ENCODE measurements around the gene ZCWPW1. TPM values are rescaled to one million over a fixed set of nuclear protein-coding genes. Genes with fewer than 3 reads are reported as not detected.
A peak's percentile ranks its signal among the peaks of the same experiment; 100 is the strongest.
"Not testable (repeated sequence)": the region's sequence is repeated elsewhere in the genome, so short reads cannot be mapped to it uniquely, and the experiment has no call there.

The ZCWPW1 gene
- total RNA-seq, 2 donors from 2014 or later = 2.9 to 3.5 TPM

DNA sequence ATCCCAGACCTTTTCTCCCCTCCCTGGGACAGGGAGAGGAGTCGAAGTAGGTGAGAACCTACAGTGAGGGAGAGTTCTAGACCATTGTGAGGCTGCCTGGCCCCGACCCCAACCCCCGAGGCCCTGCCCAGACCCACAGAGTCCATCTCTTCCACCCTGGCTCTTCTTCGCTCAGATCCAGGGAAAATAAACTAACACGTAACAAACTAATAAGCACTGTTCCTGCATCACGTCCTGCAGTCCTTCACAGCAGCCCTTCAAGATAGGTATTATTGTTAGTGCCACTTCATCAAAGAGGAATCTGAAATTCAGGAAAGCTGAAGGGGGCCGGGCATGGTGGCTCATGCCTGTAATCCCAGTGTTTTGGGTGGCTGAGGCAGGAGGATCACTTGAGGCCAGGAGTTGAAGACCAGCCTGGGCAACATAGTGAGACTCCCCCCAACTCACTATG, 35.7 kb upstream of the ZCWPW1 start, which contains the start of gene SPACDR:
Gene SPACDR (minus strand): TSS at position 51 of the 451 bp plus-strand sequence. CDS start 235 bp downstream, outside the sequence.
- DNase-seq (ENCODE audit: low spot score) = no peak
- intact Hi-C loops (cut with DNase I) = loop anchor here in 1 of 2 donors (5.0 kb wide), 1 partner anchor 93 kb away; no protein-coding TSS in a partner anchor

DNA sequence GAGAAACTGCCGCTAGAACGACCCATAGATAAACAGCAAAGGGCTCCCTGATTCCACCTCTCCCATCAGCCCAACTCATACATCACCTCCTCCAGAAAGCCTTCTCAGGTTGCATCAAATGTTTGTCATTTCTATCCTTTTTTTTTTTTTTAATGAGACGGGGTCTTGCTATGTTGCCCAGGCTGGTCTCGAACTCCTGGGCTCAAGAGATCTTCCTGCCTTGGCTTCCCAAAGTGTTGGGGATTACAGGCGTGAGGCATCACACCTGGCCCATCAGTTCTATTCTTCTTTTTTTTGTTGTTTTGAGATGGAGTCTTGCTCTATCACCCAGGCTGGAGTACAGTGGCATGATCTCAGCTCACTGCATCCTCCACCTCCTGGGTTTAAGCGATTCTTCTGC, 28.5 kb upstream of the ZCWPW1 start:
- intact Hi-C loops (cut with DNase I) = no loop called here
- DNase-seq (ENCODE audit: low spot score) = no peak

DNA sequence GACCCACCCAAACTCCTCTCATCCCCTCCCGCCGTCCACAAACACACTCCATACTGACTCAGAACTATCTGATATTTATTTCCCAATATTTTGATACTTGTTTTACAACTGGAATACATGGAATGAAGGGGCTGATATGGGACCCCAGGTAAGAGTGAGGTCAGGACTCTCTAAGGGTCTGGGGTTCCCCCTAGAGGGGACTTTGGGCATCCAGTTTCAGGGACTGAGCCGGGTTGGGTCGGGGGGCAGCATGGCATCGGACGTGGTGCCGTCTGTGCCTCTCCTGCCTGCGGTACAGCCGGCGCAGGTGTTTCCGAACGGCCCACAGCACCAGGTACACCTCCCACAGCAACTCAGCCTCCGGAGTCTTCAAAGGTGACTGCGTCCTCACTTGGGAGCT, 28.1 kb upstream of the ZCWPW1 start:
- DNase-seq (ENCODE audit: low spot score) = no peak
- intact Hi-C loops (cut with DNase I) = no loop called here

DNA sequence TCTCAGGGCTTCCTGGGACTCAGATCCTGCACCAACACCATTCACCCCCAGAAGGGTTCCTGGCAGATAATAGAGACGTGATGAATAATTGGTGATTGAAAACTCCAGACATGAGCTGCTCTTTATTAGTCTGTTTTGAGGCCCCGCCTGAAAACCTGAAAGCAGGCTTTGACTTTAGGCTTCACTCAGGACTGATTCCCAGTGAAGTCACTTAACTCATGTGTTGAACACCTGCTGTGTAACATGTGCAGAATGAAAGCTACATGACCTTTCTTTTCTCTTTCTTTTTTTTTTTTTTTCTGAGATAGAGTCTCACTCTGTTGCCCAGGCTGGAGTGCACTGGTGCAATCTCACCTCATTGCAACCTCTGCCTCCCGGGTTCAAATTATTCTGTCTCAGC, 26.7 kb upstream of the ZCWPW1 start:
- intact Hi-C loops (cut with DNase I) = no loop called here
- no peak for DNase-seq (ENCODE audit: low spot score)

DNA sequence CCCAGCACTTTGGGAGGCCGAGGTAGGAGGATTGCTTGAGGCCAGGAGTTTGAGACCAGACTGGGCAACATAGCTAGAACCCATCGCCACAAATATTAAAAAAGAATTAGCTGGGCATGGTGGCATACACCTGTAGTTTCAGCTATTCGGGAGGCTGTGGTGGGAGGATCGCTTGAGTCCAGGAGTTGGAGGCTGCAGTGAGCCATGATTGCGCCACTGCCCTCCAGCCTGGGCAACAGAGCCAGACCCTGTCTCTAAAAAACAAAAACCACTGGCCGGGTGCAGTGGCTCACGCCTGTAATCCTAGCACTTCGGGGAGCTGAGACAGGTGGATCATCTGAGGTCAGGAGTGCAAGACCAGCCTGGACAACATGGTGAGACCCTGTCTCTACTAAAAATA, 25.4 kb upstream of the ZCWPW1 start:
- intact Hi-C loops (cut with DNase I) = loop anchor here in 1 of 2 donors (2.0 kb wide), 1 partner anchor 57 kb away; no protein-coding TSS in a partner anchor
- not testable (repeated sequence) for DNase-seq (ENCODE audit: low spot score)

DNA sequence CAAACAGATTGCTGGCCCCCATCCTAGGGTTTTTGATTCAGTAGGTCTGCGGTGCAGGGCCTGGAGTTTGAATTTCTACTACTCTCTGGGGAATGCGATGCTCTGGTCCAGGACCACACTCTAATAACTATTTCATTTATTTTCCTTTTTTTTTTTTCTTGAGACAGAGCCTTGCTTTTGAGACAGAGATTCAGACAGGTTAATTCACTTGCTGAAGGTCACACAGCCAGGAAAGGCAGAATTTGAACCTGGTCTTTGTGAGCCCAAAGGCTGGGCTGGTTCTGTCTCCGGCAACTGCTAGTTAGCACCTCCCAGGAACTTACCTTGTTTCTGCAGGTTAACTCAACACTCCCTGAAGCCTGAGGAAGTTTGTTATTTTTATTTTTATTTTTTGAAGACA, 24.0 kb upstream of the ZCWPW1 start:
- no peak for DNase-seq (ENCODE audit: low spot score)
- intact Hi-C loops (cut with DNase I) = loop anchor here in 1 of 2 donors (2.0 kb wide), 1 partner anchor 56 kb away; no protein-coding TSS in a partner anchor

DNA sequence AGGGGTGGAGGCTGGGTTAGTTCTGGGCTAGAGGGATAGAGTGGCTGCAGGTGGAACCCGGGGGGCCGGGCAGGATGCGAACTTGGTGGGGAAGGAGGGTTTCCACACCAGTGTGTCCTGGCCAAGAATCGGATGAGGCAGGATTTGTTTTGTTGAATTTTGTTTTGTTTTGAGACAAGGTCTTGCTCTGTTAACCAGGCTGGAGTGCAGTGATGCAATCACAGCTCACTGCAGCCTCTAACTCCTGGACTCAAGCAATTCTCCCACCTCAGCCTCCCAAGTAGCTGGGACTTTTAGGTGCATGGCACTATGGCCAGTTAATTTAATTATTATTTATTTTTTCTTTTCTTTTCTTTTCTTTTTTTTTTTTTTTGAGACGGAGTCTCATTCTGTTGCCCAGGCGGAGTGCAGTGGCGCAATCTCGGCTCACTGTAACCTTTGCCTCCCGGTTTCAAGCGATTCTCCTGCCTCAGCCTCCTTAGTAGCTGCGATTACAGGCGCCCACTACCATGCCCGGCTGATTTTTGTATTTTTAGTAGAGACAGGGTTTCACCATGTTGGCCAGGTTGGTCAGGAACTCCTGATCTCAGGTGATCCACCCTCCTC, 20.8 kb upstream of the ZCWPW1 start:
- DNase-seq (ENCODE audit: low spot score) = no peak
- intact Hi-C loops (cut with DNase I) = no loop called here

DNA sequence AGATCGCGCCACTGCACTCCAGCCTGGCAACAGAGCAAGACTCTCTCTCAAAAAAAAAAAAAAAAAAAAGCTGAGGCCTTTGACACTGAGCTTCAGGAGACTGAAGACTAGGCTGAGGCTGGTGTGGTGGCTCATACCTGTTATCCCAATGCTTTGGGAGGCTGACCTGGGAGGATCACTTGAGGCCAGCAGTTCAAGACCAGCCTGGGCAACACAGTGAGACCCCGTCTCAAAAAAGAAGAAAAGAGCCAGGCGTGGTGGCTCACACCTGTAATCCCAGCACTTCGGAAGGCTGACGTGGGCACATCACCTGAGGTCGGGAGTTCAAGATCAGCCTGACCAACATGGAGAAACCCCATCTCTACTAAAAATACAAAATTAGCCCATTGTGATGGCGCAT, 18.9 kb upstream of the ZCWPW1 start:
- intact Hi-C loops (cut with DNase I); DNase-seq (ENCODE audit: low spot score): not testable (repeated sequence)

DNA sequence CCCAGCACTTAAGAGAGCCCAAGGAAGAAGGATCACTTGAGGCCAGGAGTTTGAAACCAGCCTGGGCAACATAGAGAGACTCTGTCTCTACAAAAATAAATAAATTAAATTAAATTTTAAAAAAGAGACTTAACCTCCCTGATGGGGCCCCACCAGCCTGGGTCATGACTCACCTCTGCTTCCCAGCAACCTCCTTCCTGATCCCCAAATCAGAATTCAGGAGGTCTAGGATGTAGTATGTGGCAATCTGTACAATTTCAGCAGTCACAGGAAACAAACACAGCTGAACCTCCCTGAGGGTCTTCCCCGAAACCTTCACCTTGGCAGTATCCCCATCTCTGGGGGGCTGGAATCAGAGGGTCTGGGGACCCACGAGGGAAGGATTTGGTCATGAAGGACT, 17.5 kb upstream of the ZCWPW1 start:
- no peak for DNase-seq (ENCODE audit: low spot score)
- intact Hi-C loops (cut with DNase I) = no loop called here

DNA sequence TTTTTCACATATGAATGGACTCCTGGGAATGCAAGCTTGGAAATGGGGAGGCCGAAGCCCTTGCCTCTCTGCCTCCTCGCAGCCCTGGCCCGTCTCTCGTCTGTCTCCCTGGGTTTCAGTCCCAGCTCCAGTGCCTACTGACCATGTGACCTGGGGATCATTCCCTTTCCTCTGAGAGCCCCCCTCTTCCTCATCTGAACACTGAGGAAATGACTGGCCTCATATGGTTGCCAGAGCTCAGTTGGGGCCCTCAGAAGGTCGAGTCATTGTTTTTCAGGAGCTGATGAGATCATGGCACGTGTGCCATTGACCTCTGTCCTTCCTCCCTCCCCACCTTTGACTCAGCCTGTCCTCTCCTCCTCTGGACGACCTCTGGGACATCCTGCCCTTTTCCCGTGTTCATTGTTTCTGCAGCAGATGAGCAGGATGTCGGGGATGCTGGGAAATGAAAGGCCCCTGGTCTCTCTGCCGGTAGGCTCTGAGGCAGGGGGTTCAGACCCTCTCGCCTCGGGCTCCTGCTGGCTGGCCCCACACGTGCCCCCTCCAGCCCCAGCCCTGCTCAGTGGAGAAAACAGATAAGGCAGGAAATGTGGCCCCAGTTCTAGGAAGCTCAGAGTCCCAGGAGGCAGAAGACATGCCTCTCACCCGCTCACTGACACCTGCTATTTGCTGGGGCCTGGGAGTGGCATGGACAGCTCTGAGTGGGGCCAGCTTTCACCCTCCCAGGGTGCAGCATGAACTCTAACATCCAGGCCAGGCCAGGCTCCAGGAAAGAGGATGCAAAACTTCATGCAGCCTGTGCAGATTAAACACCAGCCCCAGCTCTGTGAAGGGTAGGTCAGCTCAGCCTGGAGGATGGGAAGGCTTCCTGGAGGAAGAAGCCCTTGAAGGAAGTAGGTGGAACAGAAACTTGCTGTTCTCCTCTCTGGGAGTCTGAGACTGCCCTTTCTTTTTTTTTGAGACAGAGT, 16.1 kb upstream of the ZCWPW1 start:
- peak; percentile 74 for DNase-seq (ENCODE audit: low spot score)
- intact Hi-C loops (cut with DNase I) = no loop called here

DNA sequence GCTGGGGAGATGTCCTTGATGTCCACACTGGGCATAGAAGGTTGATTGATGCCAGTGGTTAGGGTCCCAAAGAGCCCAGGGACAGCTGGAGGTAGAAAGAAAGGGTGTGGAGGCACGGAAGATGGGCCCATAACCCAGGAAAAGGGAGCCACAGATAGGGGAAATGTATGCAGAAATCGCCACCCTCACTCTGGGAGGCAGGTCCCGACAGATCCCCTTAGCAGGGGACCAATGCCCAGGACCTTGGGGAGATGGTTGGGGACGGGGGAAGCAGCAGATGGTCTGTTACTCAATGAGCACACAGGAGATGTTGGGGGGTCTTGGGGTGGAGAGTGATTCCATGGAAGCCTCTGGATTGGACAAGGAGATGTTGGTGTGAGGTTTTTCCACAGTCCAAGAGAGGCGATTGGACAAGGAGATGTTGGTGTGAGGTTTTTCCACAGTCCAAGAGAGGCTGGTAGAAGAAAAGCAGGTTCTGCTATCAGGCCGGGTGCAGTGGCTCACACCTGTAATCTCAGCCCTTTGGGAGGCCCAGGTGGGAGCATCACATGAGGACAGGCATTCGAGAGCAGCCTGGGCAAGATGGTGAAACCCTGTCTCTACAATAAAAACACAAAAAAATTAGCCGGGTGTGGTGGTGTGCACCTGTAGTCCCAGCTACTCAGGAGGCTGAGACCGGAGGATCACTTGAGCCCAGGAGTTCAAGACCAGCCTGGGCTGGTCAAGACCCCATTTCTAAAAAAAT, 14.8 kb upstream of the ZCWPW1 start:
- peak; percentile 28 for DNase-seq (ENCODE audit: low spot score)
- intact Hi-C loops (cut with DNase I) = no loop called here

DNA sequence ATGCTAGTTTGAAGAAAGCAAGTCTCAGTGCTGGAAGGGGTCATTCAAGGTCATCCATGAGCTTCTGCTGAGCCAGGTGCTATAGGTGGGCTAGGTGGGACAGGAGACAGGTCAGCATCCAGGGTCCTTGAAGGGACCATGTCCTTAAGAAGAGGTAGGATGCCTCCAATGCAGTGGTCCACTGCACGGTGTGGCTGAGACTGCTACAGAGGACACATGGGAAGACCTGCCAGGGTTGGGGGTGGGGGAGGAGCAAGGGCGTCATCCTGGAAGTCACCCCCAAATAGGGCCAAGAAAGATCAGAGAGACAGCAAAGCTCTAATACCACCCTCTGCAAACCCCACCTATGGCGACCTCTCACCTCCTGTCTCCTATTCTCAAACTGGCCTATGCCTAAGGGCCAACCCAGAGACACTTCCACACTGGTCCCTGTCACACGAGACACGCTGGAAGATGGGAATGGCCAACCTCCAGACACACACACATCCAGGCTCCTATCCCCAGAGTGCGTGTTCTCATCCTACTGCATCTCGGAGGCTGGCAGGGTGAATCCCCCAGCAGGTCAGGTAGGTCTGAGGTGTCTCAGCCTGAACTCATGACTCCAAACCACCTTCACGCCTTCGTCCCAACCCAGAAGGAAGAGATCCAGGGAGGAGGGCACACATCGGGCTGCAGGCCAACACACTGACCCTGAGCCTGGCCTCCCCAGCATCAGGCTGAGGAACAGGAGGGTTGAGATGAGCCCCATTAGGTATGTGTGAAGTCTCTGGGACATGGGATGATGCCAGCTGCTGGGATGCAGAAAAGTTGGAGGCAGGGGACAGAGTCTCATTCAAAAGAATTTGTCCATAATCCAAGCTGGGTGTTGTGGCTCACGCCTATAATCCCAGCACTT, 13.4 kb upstream of the ZCWPW1 start:
- intact Hi-C loops (cut with DNase I) = no loop called here
- DNase-seq (ENCODE audit: low spot score) = peak; percentile 60

DNA sequence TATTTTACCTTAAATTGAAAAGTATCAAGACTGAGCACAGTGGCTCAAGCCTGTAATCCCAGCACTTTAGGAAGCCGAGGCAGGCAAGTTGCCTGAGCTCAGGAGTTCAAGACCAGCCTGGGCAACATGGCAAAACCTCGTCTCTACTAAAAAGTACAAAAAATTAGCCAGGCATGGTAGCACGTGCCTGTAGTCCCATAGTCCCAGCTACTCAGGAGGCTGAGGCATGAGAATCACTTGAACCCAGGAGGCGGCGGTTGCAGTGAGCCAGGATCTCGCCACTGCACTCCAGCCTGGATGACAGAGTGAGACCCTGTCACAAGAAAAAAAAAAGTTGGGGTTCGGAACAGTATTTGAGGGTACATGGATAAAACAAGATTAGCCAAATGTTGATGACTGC, 10.7 kb upstream of the ZCWPW1 start:
- DNase-seq (ENCODE audit: low spot score) = peak; percentile 32
- intact Hi-C loops (cut with DNase I) = not testable (repeated sequence)

DNA sequence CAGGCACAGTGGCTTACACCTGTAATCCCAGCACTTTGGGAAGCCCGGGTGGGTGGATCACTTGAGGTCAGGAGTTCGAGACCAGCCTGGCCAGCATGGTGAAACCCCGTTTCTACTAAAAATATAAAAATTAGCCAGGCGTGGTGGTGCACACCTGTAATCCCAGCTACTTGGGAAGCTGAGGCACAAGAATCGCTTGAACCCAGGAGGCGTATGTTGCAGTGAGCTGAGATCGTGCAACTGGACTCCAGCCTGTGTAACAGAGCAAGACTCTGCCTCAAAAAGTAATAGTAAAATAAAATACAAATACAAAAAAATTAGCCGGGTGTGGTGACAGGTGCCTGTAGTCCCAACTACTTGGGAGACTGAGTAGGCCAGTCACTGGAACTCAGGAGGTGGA, 10.2 kb upstream of the ZCWPW1 start:
- intact Hi-C loops (cut with DNase I) = not testable (repeated sequence)
- DNase-seq (ENCODE audit: low spot score) = peak; percentile 32

DNA sequence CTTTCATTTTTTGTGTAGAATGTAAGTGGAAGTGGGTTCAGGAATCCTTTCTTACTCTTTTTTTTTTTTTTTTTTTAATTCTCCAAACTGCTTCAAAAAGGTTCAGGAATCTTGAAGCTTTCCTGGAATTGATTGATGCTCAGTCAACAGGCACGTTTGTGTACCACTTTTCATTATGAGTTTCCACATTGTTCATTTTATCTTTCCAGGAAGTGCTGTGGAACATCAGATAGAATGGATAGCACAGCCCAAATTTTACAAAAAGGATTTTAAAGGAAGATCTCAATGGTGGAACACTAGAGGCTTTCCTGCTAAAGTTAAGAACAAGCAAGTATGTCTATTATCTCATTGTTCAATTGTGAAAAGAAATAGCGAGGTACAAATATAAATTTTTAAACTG, 9.7 kb upstream of the ZCWPW1 start:
- intact Hi-C loops (cut with DNase I) = no loop called here
- DNase-seq (ENCODE audit: low spot score) = no peak

DNA sequence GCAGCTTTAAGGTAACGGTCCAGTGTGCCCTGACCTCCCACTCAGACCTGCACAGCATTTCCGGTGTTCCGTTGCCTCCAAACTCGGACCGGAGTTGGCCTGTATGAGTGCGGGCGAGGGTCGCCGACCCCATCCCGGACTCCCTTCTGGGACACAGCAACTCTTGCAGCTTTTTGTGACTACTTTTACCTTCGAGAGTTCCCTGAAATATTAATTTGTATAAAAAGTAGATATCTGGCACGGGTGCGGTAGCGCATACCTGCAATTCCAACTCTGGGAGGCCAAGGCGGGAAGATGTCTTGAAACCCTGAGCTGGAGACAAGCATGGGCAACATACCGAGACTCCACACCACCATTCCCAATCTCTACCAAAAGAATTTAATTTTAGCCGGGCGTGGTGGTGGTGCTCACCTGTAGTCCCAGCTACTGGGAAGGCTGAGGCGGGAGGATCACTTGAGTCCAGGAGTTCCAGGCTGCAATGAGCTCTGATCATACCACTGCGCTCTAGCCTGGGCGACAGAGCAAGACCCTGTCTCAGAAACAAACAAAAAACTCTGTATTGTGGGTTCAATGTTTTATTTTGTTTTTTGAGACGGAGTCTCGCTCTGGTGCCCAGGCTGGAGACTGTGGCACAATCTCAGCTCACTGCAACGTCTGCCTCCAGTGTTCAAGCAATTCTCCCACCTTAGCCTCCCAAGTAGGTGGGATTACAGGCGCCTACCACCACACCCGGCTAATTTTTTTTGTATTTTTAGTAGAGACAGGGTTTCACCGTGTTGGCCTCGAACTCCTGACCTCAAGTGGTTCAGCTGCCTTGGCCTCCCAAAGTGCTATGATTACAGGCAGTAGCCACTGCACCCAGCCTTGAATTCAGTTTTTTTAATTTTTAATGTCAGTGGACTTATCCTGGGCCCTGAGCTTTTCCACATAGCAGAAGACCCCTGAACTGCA, 8.9 kb upstream of the ZCWPW1 start:
- intact Hi-C loops (cut with DNase I) = no loop called here
- DNase-seq (ENCODE audit: low spot score) = peak; percentile 74
